NT2/D1 (cell line): ENCODE results near the gene SQSTM1.

ENCODE experiments used
- DNase-seq: peaks from one replicate; pipeline ENCODE4 v3.0.0-alpha.2; 2011; ENCODE audit warnings: low read depth, low spot score
- H3K27me3 ChIP-seq: 2 replicates; pipeline ENCODE4 v1.6.0; 2011; ENCODE audit warnings: mild to moderate bottlenecking; ENCODE audit not compliant: insufficient read length, insufficient read depth
- H3K36me3 ChIP-seq: 2 replicates; pipeline ENCODE4 v1.6.1; 2011; ENCODE audit warnings: mild to moderate bottlenecking, low read length, mixed read lengths; ENCODE audit not compliant: insufficient read depth, insufficient read length
- H3K4me1 ChIP-seq: 2 replicates; pipeline ENCODE4 v1.5.1; 2011; ENCODE audit not compliant: insufficient read depth, insufficient read length
- H3K4me3 ChIP-seq: 2 replicates; pipeline ENCODE4 v1.5.1; 2011; ENCODE audit warnings: low read depth; ENCODE audit not compliant: insufficient read length
- H3K9ac ChIP-seq: 2 replicates; pipeline ENCODE4 v1.6.0; 2011; ENCODE audit warnings: low read depth; ENCODE audit not compliant: insufficient read length
- H3K9me3 ChIP-seq: 2 replicates; pipeline ENCODE4 v1.5.1; 2011; ENCODE audit warnings: mild to moderate bottlenecking, low read length; ENCODE audit not compliant: insufficient read depth
- SUZ12 ChIP-seq: IDR thresholded peaks from 2 replicates; pipeline ENCODE4 v1.6.1; 2011; ENCODE audit not compliant: insufficient read length, insufficient read depth; ENCODE audit errors: extremely low read depth
- YY1 ChIP-seq: IDR thresholded peaks from 2 replicates; pipeline ENCODE4 v1.6.1; 2011; ENCODE audit not compliant: insufficient read length, insufficient read depth
- ZNF274 ChIP-seq: IDR thresholded peaks from 2 replicates; pipeline ENCODE4 v1.6.1; 2011; ENCODE audit warnings: mild to moderate bottlenecking, low read depth, low read length

Gene SQSTM1

DNA sequence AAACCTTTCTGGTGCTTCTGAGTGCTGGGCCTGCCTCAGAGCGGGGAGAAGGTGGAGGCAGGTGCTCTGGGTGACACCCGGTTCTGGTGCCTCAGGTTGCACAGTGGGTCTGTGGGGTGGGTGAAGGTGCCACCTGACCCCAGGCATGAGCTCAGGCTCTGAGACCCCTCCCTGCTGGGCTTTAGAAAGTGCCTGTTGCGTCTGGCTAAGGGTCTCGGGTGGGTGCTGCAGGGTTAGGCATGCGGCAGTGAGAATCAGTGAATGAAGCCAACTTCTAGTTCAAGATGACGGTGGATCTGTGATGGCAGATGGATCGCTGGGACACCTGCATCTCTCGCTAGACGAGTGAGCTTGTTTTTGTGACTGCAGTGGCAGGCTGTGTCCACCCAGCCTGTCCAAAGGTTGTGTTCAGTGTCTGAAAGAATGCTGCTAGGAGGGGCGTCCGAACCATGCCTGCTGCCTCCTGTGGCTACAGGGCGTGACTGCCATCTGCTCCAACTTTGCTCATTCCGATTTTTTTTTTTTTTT lies 5.0 kb downstream of the SQSTM1 start:
- H3K27me3 ChIP-seq = no peaks in the 10 kb centered on the region
- H3K4me3 ChIP-seq = no peak overlapping the region
- no peak for DNase-seq
- 0 out of 2 replicates have a peak, but pooled peaks cover 9% of the 10 kb centered on the region for H3K9me3 ChIP-seq
- H3K9ac ChIP-seq = no peak overlapping the region
- TF ChIP-seq SUZ12 (no peak), ZNF274 (no peak), YY1 (no peak)
- peaks cover 77% of the 10 kb centered on the region for H3K36me3 ChIP-seq
- peaks cover 18% of the 10 kb centered on the region for H3K4me1 ChIP-seq

GRCh38 chr5:179827680-179828079 lies 7.0 kb downstream of the SQSTM1 start:
- TF ChIP-seq ZNF274 = no peak
- TF ChIP-seq YY1 = no peak
- no peak for TF ChIP-seq SUZ12
- Histone ChIP-seq H3K4me1 (peaks cover 18% of the 10 kb centered on the region), H3K36me3 (peaks cover 85% of the 10 kb centered on the region), H3K9me3 (0 out of 2 replicates have a peak, but pooled peaks cover 9% of the 10 kb centered on the region), H3K27me3 (no peaks in the 10 kb centered on the region), H3K4me3 (no peak overlapping the region), H3K9ac (peak overlapping the region; percentile 21)
- DNase-seq = no peak

GRCh38 chr5:179828756-179829421 lies 8.2 kb downstream of the SQSTM1 start:
- Histone ChIP-seq H3K4me1 (peaks cover 12% of the 10 kb centered on the region), H3K36me3 (peaks cover 85% of the 10 kb centered on the region), H3K27me3 (no peaks in the 10 kb centered on the region), H3K9me3 (0 out of 2 replicates have a peak, but pooled peaks cover 9% of the 10 kb centered on the region), H3K9ac (no peak overlapping the region), H3K4me3 (no peak overlapping the region)
- no peak for DNase-seq
- TF ChIP-seq ZNF274 = no peak
- no peak for TF ChIP-seq SUZ12
- TF ChIP-seq YY1 = no peak

- no peaks in the 10 kb centered on the region for H3K27me3 ChIP-seq
- 0 out of 2 replicates have a peak, but pooled peaks cover 9% of the 10 kb centered on the region for H3K9me3 ChIP-seq
- H3K4me1 ChIP-seq = peaks cover 9% of the 10 kb centered on the region
- H3K36me3 ChIP-seq = peaks cover 79% of the 10 kb centered on the region
- no peak overlapping the region for H3K4me3 ChIP-seq
- H3K9ac ChIP-seq = no peak overlapping the region
- DNase-seq = no peak
- TF ChIP-seq YY1 (no peak), SUZ12 (no peak), ZNF274 (no peak)
Measured at GRCh38 chr5:179829732-179830435, 9.2 kb downstream of the SQSTM1 start.

GRCh38 chr5:179830818-179831468 lies 10.2 kb downstream of the SQSTM1 start:
- H3K4me1 ChIP-seq = peaks cover 5% of the 10 kb centered on the region
- no peak for TF ChIP-seq YY1
- H3K27me3 ChIP-seq = no peaks in the 10 kb centered on the region
- no peak for DNase-seq
- H3K36me3 ChIP-seq = peaks cover 70% of the 10 kb centered on the region
- H3K9me3 ChIP-seq = 0 out of 2 replicates have a peak, but pooled peaks cover 9% of the 10 kb centered on the region
- H3K9ac ChIP-seq = no peak overlapping the region
- H3K4me3 ChIP-seq = no peak overlapping the region

GRCh38 chr5:179832039-179832745 lies 11.5 kb downstream of the SQSTM1 start:
- no peak for DNase-seq
- no peak overlapping the region for H3K4me3 ChIP-seq
- peaks cover 75% of the 10 kb centered on the region for H3K36me3 ChIP-seq

More at GRCh38 chr5:179832039-179832745, 11.5 kb downstream of the SQSTM1 start:
- 0 out of 2 replicates have a peak, but pooled peaks cover 9% of the 10 kb centered on the region for H3K9me3 ChIP-seq
- no peak overlapping the region for H3K9ac ChIP-seq
- H3K4me1 ChIP-seq = peaks cover 8% of the 10 kb centered on the region
- TF ChIP-seq YY1 (no peak), SUZ12 (no peak), ZNF274 (no peak)
- H3K27me3 ChIP-seq = no peaks in the 10 kb centered on the region
